NCI-H2227 treated with DMSO at 0.1 percent for 48 hours (cell line): Measurements from ENCODE around the gene TCIRG1.

Experiments used
- DNase-seq: peaks from one replicate; lab custom pipeline; 2025; lab: John Stamatoyannopoulos, UW

Gene TCIRG1

GRCh38 chr11:68017980-68018729 lies 20.7 kb upstream of the TCIRG1 start:
- no peak for DNase-seq

GRCh38 chr11:68018730-68019190 lies 20.1 kb upstream of the TCIRG1 start:
- no peak for DNase-seq

GRCh38 chr11:68019486-68019885 lies 19.3 kb upstream of the TCIRG1 start:
- no peak for DNase-seq

- DNase-seq = no peak
Observed at GRCh38 chr11:68020575-68020974, 18.2 kb upstream of the TCIRG1 start.

GRCh38 chr11:68021167-68021787 lies 17.5 kb upstream of the TCIRG1 start:
- DNase-seq = no peak

- no peak for DNase-seq
Observed at GRCh38 chr11:68022531-68022930, 16.3 kb upstream of the TCIRG1 start.

- no peak for DNase-seq
Observed at GRCh38 chr11:68024508-68024907, 14.3 kb upstream of the TCIRG1 start.

GRCh38 chr11:68025047-68025446 lies 13.8 kb upstream of the TCIRG1 start:
- no peak for DNase-seq

GRCh38 chr11:68026391-68027105 lies 12.3 kb upstream of the TCIRG1 start:
- no peak for DNase-seq

- no peak for DNase-seq
Observed at GRCh38 chr11:68027667-68028066, 11.2 kb upstream of the TCIRG1 start.

GRCh38 chr11:68028802-68029545 lies 9.9 kb upstream of the TCIRG1 start:
- DNase-seq = no peak

GRCh38 chr11:68030318-68031143 lies 8.3 kb upstream of the TCIRG1 start, which contains the start of gene NDUFS8:
Gene NDUFS8 (plus strand): TSS chr11:68030681. CDS start chr11:68032152, 1,471 bp downstream.
- DNase-seq = peak; percentile 99

- DNase-seq = no peak
Observed at GRCh38 chr11:68031144-68031464, 7.7 kb upstream of the TCIRG1 start.

- DNase-seq = no peak
Observed at GRCh38 chr11:68032003-68032402, 6.8 kb upstream of the TCIRG1 start.

GRCh38 chr11:68032997-68033707 lies 5.7 kb upstream of the TCIRG1 start:
- no peak for DNase-seq

- DNase-seq = no peak
Observed at GRCh38 chr11:68033708-68034045, 5.1 kb upstream of the TCIRG1 start.

- DNase-seq = no peak
Observed at GRCh38 chr11:68035266-68035876, 3.5 kb upstream of the TCIRG1 start.

GRCh38 chr11:68036141-68036716 lies 2.6 kb upstream of the TCIRG1 start:
- no peak for DNase-seq

- no peak for DNase-seq
Observed at GRCh38 chr11:68036717-68037239, 2.0 kb upstream of the TCIRG1 start.
